Stimulated activated CD8-positive, alpha-beta memory T cell treated with anti-CD3 and anti-CD28 coated beads, Interleukin-15, amount 100 ng/mL, for 1 hour (primary cell): Measurements from ENCODE around the gene GPR148.

Source experiments
- DNase-seq: peaks from one replicate; pipeline ENCODE4 v3.0.0-alpha.2; 2020; ENCODE audit warnings: low read depth

Gene GPR148

DNA sequence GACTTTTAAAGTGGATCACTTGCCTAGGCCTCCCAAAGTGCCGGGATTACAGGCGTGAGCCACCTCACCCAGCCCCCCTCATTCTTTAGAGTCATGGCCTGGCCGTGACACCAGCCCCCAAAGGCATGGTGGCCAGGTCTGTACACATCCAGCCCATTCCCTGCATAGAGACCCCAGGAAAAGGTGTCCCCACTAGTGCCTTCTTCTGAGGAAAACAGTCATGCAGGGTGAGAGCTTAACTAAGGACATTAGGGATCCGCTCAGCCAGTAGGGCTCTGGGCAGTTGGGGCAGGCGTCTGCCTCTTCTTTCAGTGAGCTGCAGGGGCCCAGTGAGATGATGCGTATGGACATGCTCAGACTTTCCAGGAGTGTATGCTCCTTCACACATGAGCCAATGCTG is 20.8 kb downstream of the GPR148 start:
- DNase-seq, result no peak

DNA sequence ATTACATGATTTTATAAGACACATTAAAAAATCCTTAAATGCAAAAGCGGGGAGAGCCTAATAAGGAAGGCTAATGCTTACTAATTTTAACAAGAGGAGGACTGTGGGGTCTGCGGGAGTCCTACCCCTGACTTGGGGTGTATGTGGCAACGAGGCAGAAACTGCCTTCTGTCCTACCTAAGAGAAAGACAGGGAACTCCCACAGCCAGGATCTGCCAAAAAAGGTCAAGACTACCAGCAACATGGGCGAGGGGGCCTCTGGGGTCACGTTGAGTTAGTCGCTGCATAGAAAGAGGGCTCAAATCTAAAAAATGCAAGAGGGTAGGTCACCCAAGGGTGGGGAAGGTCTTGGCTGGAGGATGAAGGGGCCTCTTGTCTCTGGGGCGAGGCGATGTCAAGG is 25.9 kb downstream of the GPR148 start:
- DNase-seq, result no peak

DNA sequence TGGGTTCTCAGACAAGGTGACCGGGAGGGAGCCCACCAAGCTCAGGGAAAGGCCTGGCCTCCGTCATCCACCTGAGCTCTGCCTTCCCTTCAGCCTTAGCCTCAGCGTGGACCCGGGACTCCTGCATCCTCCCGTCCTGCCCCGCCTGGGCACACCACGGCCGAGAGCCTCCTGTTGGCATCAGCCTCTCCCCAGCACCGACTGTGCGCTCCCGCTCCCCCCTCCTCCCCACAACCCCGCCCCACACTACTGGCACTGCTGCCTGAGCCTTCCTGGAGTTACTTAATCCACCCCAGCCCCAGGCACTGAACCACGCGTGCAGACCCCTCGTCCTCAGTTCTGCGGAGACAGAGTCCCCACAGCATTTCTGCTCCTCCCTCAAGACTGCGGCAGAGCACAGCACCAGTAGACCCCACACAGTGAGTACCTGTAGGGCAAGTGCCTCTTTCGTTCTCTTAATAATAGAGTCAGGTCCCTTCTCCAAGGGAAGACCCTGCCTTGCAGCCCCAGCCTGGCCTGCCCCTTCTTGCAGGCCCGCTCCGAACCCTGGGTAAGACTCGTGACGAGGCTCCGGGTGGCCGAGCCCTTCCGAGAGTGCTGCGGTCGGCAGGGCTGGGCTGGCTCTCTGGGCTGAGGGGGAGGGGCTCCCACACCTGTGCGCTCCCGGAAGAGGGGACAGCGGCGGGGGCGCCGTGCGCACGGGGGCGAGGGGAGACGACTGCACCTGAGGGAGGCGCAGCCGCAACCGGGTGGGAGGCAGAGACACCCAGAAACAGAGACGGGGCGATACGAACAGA is 26.6 kb downstream of the GPR148 start, which contains the start of gene AMER3:
AMER3 (plus strand) TSS at position 285 of the 797 bp plus-strand sequence. CDS start 6,533 bp downstream, outside the sequence.
- no peak for DNase-seq

DNA sequence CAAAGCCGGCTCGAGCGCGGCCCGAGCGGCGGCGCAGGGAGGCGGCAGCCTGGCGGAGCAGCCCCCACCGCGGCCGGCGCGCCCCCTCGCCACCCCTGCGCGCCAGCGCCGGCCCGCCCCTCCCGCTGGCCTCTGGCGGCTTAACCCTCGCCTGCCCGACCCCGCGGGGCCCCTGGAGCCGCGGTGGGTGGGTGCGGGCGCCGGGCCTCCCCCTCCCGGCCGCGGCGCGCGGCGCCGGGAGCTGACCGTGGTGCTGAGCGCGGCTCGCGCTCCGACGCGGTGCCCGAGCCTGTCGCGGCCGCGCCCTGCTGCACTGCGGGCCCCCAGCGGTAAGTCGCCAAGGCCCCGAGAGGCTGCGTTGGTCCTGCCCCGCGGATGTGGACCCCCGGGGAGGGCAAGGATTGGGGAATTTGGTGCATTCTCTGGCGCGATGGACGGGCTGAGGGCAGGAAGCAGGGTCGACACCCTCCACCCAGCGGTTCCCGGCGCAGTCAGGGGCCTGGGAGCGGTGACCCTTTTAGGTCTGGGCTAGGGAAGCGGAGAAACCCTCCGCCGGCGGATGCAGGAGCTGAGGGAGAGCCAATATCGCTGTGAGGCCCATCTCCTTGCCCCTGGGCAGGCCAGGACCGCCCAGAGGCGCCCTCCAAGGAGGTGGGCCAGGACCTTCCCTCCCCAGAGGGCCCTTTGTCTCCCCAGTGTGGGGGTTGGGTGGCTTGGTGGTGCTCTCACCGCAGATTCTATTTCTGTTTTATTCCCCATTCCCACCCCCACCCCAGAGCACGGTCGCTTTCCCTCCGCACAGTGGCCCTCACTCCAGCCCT is 27.4 kb downstream of the GPR148 start:
- no peak for DNase-seq

DNA sequence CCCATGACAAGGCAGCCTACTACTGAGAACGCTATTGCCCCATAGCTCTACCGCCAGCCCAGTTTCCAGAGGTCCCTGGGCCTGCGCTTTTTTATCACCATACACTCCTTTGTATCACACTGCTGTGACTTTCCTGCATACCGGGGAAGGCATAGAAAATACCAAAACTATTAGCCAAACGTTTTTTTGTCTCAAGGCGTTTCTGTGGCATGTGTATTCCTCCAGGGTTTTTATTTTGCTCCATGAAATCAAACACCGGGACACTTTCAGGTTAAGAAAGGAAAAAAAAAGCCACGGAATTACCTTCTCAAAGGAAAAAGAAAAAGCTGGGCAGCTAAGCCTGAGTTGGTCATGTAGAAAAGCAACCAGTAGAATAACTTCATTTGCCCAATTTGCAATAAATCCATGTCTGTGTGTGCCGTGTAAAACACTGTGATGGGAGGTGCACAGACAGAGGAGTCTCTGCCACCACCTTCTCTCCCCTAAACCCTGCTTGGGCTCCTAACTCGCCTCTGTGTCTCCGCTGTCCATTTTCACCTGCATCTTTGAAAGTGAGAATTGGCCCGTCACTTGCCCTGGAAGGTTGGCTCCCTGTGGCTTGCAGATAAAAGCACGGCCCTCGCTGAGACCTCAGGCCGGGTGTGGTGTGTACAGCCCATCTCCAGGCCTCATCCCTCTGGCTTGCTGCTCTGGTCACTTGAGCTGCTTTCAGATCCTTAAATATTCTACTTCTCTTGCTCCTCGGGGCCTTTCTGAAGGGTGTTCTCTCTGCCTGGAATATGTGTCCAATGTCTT is 28.2 kb downstream of the GPR148 start:
- no peak for DNase-seq

DNA sequence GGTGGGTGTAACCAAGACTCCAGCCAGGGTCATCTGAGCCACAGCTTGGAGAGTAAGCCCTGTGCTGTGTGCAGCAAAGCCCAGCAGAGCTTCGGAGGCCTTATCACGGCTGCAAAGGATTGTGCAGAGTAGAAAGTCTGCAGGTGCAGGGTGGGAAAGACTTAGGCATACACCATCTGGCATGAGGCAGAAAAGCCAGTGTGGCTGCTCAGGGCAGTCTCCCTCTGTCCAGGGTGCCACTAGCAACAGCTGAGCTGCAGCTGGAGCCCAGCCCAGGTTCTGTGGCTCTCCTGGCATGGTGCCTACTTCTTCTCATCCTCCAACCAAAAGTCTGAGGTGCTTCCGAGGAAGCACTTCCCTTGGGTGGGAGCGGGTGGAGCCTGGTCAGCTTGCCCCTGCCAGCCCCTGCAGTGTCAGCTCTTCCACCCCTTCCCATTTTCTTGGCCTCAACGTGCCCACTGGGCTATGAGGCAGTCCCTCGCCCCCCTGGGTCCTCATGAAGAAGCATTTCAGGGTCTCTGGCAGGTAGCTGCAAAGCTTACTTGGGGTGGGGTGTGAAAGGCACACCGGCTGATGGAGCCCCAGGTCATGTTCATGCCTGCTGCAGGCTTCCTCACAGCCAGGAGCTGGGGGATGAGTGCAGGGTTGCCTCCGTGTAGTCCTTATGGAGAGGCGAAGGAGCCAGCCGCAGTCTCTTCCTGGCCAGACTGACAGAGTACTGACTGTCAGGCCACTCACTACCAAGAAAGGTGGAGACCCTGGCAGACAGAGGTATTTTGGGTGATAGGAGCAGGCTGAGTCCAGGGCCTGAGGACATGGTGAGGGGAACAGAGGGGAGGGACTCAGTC is 31.3 kb downstream of the GPR148 start:
- no peak for DNase-seq

DNA sequence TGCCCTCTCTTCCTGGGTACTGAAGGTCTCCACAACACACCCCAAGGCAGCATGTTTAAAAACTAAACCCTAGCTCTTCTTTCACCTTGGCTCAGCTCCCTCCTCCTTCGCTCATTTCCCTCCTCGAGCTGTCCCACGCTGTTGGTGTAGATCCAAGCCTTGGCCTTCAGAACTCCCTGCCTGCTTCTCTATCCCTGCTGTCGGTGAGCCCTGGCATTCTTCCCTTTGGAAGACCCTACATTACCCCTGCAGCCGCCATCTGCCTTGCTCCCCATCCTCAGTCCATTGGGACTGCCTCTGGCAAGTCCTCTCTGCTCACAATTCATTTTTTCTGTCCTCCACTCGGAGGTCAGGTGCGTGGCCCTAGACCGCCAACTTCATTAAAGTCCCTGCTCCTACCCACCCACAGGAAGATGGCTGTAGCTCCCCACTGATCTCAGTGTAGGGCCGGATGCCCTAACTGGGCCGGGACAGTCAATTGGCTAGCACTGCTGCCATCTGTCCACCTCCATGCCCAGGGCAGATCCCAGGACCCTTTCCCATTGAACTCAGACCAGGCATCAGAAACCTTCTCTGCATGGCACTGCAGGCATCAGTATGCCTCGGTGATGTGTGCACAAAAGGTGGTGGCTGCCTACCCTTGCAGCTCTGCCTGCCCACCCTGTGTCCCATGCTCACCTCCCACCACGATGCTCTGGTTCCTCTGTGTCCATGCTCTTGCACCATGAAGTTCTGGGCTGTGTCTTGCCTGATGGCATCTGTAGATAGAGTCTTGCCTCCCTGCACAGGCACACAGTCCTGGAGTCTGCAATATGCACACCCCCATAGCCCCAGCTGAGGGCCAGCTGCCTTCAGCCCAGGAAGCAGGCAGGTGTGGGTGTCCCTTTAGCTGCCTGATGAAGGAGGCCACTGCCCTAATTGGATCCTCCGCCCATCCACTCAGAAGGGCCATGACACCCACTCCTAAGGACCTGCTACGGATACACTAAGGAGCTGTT is 32.2 kb downstream of the GPR148 start:
- DNase-seq, result no peak

DNA sequence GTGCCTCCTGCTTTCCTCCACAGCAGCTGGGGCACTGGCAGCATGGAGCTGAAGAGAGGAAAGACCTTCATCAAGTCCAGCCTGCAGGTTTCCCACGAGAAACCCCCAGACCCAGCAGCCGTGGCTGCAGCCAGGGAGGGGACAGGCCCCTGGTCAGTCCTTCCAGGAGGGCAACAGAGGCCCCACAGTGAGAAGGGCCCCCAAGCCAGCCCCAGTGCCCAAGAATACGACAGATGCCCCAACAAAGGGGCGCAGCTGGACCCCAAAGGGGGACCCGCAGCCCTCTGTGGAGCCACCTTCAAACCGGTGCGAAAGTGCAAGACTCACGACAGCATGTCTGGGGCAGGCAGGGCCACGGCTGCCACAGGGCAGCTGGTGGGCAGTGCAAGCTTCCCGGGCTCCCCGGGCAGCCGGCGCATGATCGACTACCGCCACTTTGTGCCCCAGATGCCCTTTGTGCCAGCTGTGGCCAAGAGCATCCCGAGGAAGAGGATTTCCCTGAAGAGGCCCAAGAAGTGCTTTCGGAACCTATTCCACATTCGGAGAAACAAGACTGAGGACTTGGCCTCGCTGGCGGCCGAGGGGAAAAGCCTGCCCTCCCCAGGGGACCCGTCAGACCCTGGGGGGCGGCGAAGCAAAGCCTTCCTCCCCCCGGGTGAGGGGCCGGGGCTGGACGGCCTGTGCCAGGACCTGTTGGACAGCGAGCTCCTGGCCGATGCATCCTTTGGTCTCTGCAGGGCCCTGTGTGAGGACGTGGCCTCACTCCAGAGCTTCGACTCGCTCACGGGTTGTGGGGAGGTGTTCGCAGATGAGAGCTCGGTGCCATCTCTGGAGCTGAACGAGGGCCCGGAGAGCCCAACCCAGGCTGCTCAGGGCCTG is 33.4 kb downstream of the GPR148 start:
- no peak for DNase-seq

DNA sequence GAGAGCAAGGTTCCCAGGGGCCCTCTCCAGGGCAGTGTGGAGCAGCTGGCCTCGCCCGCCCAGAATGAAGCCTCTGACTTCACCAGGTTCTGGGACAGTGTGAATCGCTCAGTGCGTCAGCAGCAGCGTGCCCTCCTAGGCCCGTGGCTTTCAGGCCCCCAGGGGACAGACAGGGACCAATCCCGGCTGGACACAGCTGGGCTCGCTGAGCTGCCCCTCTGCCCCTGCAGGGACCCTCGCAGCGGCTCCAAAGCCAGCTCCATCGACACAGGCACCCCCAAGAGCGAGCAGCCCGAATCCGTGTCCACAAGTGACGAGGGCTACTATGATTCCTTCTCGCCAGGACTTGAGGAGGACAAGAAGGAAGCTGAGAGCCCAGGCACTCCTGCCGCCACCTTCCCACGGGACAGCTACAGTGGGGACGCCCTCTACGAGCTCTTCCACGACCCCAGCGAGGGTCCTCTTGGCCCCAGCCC is 34.1 kb downstream of the GPR148 start:
- no peak for DNase-seq

DNA sequence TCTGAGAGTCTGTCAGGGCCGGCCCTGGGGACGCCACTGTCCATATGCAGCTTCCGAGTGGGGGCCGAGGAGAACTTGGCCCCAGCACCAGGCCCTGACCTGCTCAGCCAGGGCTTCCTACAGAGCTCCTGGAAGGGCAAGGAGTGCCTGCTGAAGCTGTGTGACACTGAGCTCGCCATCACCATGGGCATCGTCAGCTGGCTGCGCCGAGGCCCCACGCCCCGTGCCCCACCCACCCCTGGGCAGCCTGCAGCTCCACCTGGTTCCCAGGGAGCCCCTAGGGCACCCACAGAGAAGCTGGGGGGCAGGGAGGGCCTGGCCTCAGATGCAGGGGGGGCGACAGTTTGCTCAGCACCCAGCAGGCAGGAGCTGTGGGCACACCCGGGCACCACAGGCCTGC is 34.5 kb downstream of the GPR148 start:
- no peak for DNase-seq

DNA sequence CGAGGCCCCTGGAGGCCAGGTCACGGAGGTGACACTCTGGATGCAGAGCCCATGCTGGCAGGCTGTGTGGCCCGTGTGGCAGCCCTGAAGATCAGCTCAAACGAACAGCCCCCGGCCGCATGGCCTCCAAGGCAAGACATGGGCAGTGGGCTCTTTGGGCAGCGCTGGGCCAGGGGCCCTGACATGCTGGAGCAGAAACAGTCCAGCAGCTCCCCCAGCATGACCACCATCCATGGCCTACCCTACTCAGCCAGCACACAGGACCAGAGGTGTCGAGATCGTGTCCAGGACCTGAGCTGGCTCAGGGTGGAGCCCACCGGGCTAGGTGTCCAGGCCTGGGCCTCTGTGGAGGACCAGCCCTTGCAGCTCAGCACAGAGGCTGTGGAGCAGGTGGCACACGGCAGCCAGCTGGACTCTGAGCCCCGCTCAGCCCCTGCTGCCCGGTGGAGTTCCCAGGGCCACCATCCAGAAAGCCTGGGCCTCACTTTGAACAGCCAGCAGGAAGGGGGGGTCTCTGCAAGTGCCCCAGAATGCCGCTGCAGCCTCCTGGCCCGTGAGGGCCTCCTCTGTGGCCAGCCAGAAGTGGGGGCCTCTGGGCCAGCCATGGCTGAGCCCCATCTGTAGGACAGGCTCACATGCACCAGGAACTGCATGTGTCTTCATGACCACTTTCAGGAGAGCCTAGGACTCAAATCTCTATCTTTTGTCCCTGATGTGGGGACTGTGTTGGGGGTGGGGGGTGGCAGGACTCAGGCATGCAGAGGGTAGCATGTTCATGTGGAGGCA is 35.4 kb downstream of the GPR148 start:
- no peak for DNase-seq

DNA sequence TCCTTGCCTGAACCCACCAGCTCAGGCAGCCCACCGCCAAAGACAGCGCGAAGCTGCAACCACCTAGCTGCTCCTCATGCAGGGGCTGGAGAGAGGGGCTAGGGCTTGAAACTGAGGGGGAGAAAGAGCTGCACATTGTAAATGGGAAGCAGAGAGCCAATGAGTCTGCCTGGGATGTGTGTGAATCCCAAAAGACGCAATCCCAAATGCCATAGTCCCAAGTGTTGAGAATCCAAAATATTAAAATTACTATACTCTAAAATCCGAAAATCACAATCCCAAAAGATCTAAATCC is 35.9 kb downstream of the GPR148 start:
- no peak for DNase-seq

DNA sequence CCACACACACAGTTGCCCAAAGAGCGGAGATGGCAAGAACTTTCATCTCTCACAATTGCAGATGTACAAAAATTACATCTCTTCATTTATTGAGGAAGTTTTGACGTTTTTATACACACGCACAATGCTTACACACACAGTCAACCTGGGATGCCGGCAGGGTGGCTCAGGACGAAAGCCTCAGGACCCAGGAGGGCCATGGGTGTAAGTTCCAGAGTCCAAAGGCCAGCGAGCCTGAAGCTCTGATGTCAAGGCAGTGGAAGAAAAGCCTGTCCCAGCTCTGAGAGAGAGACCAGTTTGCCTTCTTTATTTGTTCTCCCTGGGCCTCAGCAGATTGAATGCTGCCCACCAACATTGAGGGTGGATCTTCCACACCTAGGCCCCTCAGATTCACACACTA is 36.6 kb downstream of the GPR148 start:
- no peak for DNase-seq

DNA sequence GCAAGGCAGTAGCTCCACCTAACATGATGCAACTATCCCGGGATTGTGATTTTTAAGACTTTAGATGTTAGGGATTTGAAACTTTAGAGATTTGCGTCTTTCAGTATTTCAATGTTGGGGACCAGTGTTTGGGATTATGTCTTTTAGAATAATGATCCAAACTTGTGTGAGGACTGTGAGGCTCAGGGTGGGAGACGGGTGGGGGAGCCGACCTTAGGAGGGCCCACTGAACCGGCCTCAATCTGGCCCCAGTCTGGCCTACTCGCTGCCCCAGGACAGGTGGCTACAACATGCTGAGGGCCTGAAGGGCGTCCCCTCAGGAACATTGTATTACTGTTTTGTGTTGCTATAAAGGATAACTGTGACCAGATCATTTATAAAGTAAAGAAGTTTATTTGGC is 37.2 kb downstream of the GPR148 start:
- DNase-seq, result no peak

DNA sequence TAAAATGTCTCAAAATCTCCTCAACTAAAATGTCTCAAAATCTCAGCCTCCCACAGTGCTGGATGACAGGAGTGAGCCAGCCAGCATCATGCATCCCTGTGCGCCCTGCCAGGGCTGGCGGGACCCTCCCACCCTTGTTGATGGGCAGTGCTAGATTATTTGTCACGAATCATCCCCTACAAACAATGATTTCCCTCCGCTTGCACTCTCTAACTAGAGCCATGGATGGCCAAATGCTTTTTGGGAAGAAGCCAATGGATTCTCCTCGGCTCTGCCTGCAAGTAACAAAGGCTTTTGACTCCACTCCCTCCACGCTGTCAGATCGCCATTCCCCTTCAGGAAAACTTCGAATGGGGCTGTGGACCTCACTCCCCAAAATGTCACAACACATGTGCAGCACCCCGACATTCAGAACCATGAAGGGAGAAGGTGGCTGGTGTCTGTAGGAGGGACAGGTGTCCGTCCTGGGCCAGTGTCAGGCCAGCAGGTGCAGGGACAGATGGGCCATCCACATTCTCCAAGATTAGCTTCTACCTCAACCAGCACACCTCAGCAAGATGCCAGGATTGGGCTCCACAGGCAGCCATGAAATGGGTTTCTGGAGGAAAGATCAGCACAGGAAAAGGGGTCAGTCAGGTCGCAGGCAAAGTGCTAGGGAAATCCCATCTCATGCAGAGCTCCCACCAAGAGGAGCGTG is 38.0 kb downstream of the GPR148 start:
- no peak for DNase-seq

DNA sequence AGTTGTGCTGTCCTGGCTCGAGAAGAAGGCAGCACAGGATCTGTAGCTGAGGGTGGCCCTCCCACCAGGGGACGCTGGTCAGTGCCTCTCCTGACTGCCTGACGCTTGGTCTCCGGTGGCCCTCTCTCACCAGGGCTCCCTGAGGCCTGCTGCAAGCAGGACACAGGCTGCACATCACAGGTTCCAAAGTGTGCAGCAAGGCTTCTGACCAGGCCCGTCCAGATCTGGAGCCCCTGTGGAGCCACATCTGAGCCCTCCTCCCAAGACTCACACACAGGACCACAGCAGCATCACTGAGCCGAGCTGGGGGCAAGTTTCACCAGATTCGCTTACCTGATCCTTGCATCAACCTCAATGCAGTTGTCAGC is 38.5 kb downstream of the GPR148 start:
- DNase-seq, result no peak

DNA sequence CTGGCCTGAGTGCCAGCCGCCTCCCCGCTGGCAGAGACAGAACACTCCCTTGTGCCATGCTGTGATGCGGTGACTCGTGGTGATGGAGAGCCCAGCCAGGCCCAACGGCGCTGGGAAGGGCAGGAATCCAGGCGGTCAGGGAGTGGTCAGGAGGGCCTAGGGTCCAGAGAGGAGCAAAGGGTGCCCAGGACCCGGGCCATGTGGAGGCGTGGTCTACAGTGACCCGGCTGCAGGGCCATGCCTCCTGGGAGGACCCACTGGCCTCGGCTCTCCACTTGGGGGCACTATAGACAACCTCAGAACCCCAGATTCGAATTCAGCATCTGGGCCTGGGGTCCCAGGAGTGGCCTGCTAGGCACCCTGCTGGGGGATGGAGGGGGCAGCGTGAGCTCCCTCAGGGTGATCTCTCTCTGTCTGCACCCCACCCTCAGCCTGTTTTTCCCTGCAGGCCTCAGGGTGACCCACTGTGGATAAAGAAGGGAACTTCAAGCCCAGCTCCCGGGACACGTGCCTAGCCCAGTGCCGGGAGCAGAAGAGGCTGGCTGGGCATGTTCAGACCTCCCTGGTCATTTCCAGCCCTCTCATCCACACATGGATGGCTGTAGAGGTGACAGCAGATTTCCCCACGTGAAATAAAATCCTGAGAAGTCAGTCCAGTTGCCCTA is 39.5 kb downstream of the GPR148 start:
- DNase-seq, result no peak
